ENCODE data around the gene PCBP4.

DNA sequence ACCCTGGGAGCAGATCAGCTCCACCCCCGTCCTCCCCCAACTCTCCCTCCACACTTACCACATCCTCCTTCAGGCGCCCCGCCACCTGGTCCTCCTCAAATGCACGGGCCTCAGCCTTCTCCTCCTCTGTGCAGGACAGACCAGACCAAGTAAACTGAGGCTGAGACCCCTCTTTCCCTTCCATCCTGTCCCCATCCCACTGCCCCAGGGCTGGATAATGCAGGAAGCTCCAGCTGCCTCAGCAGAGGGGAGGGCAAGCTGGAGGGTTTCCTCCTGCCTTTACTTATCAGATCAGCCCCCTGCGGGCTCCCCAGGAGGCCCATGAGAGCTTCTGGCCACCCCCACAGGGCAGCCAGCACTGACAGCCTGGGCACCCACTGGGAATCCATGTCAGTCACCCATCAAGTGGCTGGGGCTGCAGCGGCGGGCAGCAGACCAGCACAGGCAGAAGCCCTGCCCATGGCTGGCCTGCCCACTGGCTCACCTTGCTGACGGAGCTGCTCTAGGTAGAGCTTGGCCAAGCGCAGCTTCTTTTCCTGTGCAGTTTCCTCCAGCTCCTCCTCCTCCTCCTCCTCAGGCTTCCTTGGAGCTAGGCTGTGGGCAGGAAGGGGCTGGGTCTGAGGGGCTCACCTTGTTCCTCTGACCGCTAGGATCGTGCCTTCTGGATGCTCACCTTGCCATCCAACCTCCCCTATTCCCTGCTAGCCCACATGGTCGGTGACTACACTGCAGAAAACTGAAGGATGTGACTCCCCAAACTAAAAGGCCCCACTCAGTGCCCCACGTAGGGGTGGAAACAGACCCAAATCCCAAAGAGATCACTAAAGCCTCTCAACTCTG is 29.4 kb downstream of the PCBP4 start:
- TF ChIP-seq CTCF (IDR thresholded peaks at IDR 0.05) (no peak), EP300 (IDR thresholded peaks at IDR 0.05) (no peak), POLR2AphosphoS5 (IDR thresholded peaks at IDR 0.05) (no peak), POLR2A (IDR thresholded peaks at IDR 0.05) (no peak)
